HG03432 (cell line): ENCODE measurements around the gene PPM1B.
"Not testable (repeated sequence)": the region's sequence is repeated elsewhere in the genome, so short reads cannot be mapped to it uniquely, and the experiment has no call there.

ENCODE experiments used
- ATAC-seq: cut with Tn5 transposase; IDR thresholded peaks from one replicate; pipeline ENCODE4 v1.9.1; 2021; ENCODE audit warnings: mild to moderate bottlenecking, moderate library complexity; ENCODE audit not compliant: unreplicated experiment

The PPM1B gene

DNA sequence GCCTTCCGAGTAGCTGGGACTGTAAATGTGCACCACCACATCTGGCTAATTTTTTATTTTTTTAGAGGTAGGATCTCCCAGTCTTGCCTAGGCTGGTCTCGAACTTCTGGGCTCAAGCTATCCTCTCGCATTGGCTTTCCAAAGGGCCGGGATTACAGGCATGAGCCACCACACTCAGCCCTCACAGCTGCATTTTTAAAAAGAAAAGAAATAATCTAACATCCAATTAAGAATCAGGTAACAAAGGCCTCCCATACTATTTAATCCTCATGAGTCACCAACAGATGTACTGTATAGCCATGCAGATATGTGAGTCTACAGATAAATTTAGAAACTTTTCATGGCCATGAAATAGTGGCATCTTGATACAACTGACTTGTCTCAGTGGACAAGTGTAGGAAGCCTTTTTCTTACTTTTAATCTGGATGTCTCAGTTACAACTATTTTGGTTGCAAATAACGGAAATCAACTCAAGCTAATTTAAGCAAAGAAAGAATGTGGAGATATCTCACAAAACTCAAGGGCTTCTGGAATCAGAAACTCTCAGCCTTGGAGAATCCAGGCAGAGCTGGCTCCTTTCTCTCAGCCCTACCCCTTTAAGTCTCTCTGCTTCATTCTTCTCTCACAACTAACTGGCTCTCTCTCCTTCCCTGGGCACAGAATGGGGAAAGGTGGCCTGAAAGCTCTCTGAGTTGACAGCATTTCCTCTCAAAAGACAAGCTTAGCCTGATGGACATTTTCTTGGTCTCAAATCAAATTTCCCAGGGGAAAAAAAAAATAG lies 12.8 kb upstream of the PPM1B start:
- ATAC-seq, result no peak

DNA sequence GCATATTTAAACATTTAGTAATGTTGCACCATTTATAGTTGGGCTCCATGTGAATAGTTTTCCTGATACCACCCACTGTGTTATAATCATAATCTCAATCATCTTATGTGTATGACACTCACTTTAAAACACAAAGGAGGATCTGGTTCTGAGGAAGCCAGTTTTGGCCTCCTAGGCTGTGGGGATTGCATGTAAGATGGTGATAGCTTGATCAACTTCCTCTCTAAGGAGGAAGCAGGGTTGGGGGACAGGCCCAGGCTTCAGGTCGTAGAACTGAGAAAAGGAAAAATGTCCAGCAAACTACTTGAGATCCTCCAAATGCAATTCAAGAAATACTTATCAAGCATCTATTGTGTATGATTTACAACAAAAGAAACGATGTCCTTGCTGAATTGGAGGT lies 4.9 kb upstream of the PPM1B start:
- no peak for ATAC-seq

DNA sequence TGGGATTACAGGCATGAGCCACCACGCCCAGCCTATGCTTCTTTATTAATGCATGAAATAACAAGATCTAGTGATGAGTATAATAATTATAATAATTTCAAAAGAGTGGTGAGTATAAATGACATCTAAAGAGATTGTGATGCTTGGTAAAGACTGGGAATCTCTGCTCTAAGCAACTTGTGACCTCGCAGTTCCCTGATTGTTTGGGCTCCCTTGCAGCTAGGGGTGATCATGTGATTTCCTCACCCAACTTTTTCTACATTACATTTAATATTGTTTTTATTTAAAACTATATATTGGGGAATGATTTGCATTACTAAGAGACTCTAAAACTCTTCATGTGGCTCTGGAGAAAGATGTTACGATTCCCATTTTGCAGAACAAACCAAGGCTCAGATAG lies 4.1 kb upstream of the PPM1B start:
- ATAC-seq, result no peak

DNA sequence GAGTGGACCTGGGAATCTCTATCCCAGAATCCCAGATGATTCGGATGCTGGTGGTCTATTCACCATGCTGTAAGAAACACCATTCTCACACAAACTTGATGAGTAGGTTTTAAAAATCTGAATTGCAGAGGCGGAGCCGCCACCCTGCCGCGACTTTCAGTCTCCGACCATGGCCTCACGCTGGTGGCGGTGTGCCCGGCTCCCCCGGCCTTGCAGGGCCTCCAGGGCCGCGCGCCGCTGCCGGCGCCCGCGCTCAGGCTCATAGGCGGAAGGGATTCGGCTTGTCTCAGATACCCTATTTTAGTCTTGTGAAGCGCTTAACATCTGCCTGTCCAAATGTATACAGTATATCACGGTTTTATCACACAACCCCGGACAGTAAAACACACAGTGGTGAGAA lies 2.6 kb upstream of the PPM1B start:
- ATAC-seq, result no peak

DNA sequence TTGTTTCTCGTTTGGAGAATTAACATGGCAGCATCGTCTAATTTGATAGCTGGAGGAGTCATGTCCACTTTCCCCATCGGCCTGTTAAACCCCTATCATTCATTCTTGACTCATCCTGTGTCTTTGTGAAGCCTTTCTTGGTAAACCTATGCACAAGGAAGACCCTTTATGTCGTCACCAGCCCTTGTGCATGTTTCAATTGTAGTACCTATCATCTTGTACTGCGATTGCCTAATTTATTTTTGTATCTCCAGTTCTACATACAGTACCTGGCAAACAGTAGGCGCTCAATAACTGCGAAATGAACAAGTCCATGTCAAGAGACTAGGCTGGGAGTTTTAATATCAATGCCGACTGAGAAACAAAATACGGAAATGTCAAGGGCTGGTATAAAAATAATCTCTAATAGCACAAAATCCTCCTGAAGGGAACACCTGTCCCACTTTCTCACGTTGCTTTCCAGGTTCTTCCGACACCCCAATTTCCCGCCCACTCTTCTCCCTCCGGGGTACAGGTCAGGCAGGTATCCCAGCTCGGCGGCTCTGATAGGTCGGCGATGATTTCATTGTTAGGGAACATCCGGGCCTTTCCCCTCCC lies 1.3 kb upstream of the PPM1B start:
- ATAC-seq, result no peak

DNA sequence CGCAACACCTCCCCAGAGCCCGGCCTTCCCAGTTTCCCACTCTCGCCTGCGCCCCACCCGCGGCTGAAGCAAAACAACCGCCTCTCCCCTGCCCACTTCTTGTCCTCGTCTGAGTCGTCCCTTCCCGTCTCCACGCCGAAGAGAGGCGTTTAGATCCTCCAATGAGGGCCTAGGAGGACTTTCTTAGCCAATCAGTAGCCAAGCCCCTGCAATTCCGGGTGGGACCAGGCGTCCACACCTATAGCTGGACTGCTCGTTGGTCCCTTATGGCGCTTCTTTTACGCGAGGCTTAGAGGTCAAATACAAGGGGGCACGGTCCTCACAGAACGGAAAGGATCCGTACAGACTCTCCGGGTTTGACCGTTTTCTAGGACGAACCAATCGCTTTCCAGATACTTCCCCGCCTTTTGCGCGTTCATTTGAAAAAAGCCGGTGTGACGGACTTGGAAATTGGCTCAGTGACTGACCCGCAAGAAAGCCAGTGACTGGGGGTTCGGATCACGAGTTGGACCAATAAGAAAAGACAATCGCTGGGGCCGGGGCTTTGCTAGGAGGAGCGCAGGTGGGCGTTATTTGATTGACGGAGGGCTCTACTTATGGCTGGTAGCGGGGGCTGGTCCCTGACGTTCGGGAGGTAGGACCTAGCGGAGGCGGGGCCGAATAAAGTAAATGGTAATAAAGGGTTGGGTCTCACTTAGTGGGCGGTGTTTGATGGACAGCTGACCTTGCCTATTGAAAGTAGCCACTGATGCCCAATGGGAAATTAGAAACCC lies 581 bp upstream of the PPM1B start:
- ATAC-seq, result peak; percentile 84

DNA sequence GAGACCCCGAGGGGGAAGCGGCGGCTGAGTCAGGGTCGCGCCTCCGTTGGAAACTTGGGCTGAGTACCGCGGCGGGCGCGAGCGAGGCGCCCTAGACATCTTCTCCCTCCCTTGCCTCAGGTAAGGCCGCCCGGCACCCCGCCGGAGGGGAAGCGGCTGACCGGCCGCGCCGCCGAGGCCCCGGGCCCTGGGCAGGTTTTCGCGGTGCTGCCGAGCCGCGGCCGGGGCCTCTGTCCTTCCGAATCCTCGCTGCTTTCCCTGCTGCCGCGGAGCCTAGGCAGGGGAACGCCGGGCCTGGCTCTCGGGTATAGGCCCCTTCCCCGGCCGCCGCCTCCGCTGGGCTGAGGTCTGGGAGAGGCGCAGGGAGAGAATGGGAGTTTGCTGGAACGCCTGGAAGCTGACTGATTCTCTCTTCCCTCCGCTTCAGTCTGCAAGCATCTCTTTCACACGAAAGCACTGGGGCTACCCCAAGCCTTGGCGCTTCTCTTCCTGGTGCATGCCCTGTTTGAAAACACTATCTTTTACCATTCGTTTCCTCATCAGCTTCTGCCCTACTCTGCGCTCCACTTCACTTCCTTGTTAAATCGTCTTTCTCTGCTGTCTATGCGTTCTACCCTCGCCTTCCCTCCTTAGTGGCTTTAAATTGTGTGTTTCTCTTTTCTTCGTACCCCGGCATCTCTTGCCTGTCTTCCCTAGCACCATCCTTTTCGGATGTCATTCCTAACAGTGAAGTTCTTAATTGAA lies 652 bp downstream of the PPM1B start:
- ATAC-seq, result peak; percentile 18

DNA sequence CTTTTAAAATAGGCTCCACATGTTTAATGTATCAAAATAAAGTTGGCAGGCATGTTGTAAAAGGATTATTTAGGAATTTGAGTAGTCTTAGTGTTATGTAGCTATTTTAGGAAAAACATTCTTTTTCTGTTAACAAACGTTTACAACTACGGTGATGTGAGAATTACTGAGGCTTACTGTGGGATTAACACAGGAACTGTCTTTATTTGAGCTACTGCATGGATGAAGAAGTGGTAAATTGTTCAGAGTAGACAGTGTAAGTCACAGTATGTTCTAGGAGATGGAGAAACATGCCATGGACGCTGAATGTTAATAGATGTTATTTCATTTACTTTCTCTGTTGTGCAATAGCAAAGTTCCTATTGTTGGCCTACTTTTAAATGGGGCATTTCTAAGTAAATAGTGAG lies 1.6 kb downstream of the PPM1B start:
- ATAC-seq, result no peak

DNA sequence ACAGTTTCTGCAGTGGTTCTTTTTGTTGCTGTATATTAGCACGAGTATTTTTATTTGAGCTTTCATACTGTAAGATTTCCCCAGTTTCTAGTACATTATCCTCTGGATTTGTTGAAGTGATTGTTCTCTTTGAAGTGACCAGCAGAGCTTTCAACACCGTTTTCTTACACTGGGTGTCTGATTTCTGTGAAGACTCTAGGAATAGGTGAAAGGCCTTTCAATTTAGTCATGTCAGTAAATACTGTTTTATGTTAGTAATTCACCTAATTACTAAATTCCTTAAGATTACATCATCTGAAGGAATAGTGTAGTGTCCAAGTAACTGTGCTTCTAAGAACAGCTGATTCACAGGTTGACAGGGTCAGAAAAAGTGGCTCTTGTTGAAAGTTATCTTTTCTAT lies 2.3 kb downstream of the PPM1B start:
- ATAC-seq, result no peak

DNA sequence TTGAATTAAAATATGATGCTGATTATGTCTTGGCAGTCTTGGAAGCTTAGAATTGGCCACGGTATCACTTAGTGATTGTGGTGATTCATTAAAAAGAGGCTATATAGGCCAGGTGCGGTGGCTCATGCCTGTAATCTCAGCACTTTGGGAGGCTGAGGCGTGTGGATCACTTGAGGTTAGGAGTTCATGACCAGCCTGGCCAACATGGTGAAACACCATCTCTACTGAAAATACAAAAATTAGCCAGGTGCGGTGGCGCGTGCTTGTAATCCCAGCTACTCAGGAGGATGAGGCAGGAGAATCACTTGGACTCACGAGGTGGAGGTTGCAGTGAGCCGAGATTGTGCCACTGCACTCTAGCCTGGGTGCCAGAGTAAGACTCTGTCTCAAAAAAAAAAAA lies 2.8 kb downstream of the PPM1B start:
- not testable (repeated sequence) for ATAC-seq

DNA sequence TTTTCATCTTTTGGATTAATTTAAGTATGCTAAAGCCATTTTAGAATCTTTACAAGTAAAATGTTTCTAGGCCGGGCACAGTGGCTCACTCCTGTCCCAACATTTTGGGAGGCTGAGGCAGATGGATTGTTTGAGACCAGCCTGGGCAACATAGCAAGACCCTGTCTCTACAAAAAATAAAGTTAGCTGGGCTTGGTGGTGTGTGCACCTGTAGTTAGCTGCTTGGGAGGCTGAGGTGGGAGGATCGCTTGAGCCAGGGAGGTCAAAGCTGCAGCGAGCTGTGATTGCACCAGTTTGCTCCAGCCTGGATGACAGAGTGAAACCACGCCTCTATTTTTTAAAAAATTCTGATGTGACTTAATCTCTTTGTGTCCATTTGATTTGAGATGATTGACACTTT lies 3.9 kb downstream of the PPM1B start:
- ATAC-seq, result no peak

DNA sequence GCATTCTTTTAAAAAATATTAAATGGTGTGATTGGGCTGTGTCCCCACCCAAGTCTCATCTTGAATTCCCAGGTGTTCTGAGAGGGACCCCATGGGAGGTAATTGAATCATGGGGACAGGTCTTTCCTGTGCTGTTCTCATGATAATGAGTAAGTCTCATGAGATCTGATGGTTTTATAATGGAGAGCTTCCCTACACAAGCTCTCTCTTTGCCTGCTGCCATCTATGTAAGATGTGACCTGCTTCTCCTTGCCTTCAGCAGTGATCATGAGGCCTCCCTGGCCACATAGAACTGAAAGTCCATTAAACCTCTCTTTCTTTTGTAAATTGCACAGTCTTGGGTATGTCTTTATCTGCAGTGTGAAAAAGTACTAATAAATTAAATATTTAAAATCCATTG lies 10.3 kb downstream of the PPM1B start:
- no peak for ATAC-seq

DNA sequence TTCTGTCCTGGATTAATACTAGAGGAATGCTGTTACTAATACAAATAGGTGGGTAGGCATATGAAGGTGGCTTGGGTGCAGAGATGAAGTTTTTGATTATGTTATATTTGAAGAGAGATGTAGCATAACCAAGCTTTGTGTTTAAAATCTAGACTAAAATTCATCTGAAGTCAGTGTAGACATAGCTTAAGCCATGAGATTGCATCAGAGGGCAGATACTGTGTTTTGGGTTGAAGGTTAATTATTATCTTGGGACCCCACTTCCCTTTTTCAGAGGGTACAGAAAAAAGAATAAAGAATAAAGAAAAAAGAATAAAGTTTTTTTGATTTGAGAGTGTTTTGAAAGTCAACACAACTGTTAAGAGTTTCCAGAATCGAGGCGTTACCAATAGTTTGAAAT lies 13.0 kb downstream of the PPM1B start:
- no peak for ATAC-seq

DNA sequence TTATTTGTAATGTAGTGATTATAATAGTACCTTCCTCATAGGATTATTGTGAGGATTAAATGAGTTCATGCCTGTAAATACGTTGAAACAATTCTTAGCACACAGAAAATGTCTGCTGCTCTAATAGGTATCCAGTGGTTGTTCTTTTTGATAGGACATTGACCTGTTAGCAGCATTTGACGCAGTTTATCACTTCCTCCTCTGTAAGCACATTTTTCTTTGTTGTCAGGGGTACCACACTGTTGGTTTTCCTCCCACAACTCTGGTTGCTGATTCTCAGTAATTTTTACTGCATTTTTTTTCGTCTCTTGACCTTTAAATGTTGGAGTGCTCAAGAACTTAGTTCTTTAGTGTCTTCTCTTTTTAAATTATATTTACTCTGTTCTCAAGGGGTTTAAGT lies 15.4 kb downstream of the PPM1B start:
- no peak for ATAC-seq

DNA sequence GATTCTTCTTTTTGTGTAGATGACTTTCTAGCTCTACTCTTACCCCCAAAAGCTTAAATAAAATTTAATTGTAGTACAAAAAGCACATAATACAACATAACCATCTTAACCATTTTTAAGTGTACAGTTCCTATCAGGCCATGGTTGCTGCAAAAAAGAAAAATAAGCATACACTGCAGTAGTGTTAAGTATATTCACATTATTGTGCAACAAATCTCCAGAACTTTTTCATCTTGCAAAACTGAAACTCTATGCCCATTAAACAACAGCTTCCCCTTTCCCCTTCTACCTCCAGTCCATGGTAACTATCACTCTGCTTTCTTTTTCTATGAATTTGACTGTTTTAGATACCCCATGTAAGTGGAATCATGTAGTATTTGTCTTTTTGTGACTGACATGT lies 18.1 kb downstream of the PPM1B start:
- ATAC-seq, result no peak

DNA sequence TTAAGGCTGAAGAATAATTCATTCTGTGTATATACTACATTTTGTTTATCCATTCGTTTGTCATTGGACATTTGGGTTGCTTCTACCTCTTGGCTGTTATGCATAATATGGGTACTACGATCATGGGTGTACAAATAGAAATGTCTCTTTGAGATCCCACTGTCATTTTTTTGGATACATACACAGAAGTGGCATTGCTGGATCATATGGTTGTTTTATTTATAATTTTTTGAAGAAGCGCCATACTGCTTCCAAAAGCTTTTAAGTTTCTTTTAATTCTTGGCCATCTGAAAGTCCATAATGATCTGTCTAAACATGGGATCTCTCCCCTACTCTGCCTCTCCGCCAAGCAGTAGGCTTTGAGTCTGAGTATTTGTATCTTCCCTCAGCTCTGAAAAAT lies 18.6 kb downstream of the PPM1B start:
- ATAC-seq, result no peak

DNA sequence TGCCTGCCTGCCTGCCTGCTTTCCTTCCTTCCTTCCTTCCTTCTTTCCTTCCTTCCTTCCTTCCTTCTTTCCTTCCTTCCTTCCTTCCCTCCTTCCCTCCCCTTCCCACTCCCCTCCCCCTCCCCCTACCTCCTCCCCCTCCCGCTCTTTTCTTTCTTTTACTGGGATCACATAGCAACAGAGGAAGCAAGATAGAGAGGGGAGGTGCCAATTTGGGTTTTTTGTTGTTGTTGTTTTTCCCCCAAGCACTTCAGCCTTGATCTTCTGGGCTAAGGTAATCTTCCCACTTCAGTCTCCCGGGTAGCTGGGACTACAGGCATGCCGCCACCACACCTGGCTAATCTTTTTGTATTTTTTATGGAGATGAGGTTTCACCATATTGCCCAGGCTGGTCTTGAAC lies 20.0 kb downstream of the PPM1B start:
- no peak for ATAC-seq

DNA sequence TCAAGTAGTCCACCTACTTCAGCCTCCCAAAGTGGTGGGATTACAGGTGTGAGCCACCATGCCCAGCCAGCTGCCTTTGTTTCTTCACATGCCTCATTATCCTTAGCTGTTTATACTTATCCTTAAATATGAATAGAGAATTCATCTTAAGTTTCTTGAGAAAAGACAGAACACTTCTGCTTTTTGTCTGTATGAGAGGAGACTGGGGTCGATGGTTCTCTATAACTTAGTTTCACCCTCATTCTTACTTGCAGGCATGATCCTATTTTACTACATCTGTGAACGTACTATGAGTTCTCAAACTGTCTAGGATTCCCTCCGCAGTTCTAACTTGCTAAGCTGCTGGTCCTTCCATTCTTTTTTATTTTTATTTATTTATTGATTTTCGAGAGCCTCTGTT lies 20.4 kb downstream of the PPM1B start:
- no peak for ATAC-seq

DNA sequence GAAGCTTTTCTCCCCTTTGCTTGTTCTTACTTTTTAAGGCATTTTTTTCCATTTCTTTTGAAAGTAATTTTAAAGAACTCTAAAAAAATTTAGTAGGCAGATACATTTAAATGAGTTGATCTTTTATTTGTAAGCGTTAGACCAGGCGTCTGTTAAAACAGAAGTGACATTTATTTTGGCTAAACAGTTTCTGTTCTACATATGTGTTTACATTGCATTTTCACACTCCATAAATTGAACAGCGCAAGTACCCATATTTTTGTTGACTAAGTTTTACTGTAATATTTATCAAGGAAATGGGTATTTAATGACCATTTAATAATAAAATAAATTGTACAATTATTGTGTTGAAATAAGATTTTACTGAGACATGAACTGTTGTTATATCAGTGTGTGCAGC lies 21.9 kb downstream of the PPM1B start:
- no peak for ATAC-seq

DNA sequence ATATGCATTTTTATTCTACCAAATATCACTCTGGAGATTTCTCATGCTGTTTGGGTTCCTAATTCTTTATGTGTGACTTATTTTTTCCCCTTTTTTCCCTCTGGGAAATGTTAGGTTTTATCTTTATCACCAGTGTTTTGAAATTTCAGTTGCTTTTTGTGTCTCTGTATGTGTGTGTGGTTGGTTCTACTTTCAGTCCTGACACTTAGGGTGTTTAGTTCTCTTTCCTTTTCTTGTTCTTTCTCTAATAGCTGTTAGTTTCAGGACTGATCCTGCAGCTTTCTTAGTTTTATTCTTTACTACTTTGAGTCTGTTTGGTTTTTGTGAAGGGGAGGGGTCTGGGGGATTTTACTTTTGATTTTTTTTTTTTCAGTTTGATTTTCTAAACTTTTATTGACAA lies 23.1 kb downstream of the PPM1B start:
- ATAC-seq, result peak; percentile 94

DNA sequence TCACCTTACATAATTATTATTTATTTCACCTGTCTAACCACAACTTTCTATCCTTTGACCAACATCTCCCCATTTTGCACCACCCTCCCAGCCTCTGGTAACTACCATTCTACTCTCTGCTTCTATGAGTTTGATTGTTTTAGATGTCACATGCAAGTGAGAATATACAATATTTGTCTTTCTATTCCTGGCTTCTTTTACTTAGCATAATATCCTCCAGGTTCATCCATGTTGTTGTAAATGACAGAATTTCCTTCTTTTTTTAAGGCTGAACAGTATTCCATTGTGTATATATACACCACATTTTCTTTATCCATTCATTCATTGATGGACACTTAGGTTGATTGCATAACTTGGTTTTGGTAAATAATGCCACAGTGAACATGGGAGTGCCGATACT lies 24.0 kb downstream of the PPM1B start:
- no peak for ATAC-seq
